Middle frontal gyrus (tissue), 1 donor: ENCODE measurements around the gene ADSS1.

Experiments
- DNase-seq: peaks from one replicate; pipeline ENCODE4 v3.0.0-alpha.2; 2015; ENCODE audit warnings: low spot score; ENCODE audit errors: extremely low spot score

ADSS1 gene

GRCh38 chr14:104723651-104724406 lies at the start of gene ADSS1:
TSS of gene ADSS1 (plus strand) at chr14:104724229. CDS start at chr14:104724271, 42 bp downstream.
- no peak for DNase-seq

GRCh38 chr14:104675447-104675846 lies 48.6 kb upstream of the ADSS1 start:
- no peak for DNase-seq

- no peak for DNase-seq
These were observed 47.8 kb upstream of the ADSS1 start for GRCh38 chr14:104676130-104676693.

GRCh38 chr14:104676694-104677511 lies 47.1 kb upstream of the ADSS1 start:
- no peak for DNase-seq

- DNase-seq: no peak
These were observed 46.3 kb upstream of the ADSS1 start for GRCh38 chr14:104677512-104678332.

GRCh38 chr14:104678346-104678745 lies 45.7 kb upstream of the ADSS1 start:
- DNase-seq: no peak

GRCh38 chr14:104678901-104679705 lies 44.9 kb upstream of the ADSS1 start:
- no peak for DNase-seq

GRCh38 chr14:104680056-104680805 lies 43.8 kb upstream of the ADSS1 start:
- no peak for DNase-seq

- DNase-seq: peak; percentile 78
These were observed 43.0 kb upstream of the ADSS1 start for GRCh38 chr14:104680806-104681688.

- DNase-seq: no peak
These were observed 42.3 kb upstream of the ADSS1 start for GRCh38 chr14:104681689-104682074.

GRCh38 chr14:104682107-104682593 lies 41.9 kb upstream of the ADSS1 start:
- no peak for DNase-seq

- no peak for DNase-seq
These were observed 40.2 kb upstream of the ADSS1 start for GRCh38 chr14:104683653-104684448.

GRCh38 chr14:104684449-104684821 lies 39.6 kb upstream of the ADSS1 start:
- no peak for DNase-seq

- DNase-seq: no peak
These were observed 38.6 kb upstream of the ADSS1 start for GRCh38 chr14:104685216-104685997.

GRCh38 chr14:104685998-104686610 lies 37.9 kb upstream of the ADSS1 start:
- no peak for DNase-seq

- no peak for DNase-seq
These were observed 37.2 kb upstream of the ADSS1 start for GRCh38 chr14:104686624-104687517.
